Central memory CD8-positive, alpha-beta T cell (primary cell): ENCODE measurements around the gene FRK.

ENCODE experiments used
- ATAC-seq: fragments of 150-1000 bp; cut with Tn5 transposase; replicated peaks from 2 replicates; pipeline ENCODE4 v1.10.0; 2022; ENCODE audit warnings: mild to moderate bottlenecking, moderate FRiP score, moderate number of reproducible peaks; ENCODE audit not compliant: poor library complexity, severe bottlenecking; ENCODE audit errors: extremely low read depth
- DNase-seq, 2 donors: peaks; one replicate each; pipeline ENCODE4 v3.0.0; 2021; ENCODE audit warnings: low spot score in 2 of 2
- H3K27ac Mint-ChIP-seq: one replicate; pipeline ENCODE4 v1.8.0; 2022; ENCODE audit warnings: low read depth, mild to moderate bottlenecking, moderate library complexity, mixed read lengths
- H3K27me3 Mint-ChIP-seq: one replicate; pipeline ENCODE4 v1.8.0; 2022; ENCODE audit warnings: mixed read lengths
- H3K36me3 Mint-ChIP-seq: one replicate; pipeline ENCODE4 v1.8.0; 2022; ENCODE audit warnings: mild to moderate bottlenecking, moderate library complexity, mixed read lengths; ENCODE audit not compliant: insufficient read depth
- H3K4me1 Mint-ChIP-seq: one replicate; pipeline ENCODE4 v1.8.0; 2022; ENCODE audit warnings: mixed read lengths
- H3K4me3 Mint-ChIP-seq: one replicate; pipeline ENCODE4 v1.8.0; 2022; ENCODE audit warnings: mild to moderate bottlenecking, moderate library complexity, mixed read lengths
- H3K9me3 Mint-ChIP-seq: one replicate; pipeline ENCODE4 v1.8.0; 2022; ENCODE audit warnings: mixed read lengths

Gene FRK

DNA sequence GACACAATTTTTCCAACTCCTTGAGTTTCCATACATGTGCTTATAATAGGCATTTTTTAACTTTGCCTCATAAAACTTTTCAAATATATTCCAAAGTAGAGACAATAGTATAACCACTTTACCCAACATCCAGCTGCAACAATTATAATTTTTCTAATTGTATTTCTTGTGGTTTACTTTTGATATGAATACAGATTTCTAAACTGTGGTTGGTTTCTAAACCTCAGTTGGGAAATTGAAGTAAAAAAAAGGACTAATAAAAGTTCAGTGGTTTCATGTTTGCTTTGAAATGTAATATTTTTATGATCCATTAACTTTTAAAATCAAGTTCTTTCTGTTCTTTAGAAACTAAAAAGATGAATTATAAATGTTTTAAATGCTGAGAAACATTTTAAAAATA is 40.0 kb downstream of the FRK start:
- H3K36me3 Mint-ChIP-seq: no peaks in the 10 kb centered on the region
- H3K9me3 Mint-ChIP-seq: no peaks in the 10 kb centered on the region
- no peaks in the 10 kb centered on the region for H3K4me1 Mint-ChIP-seq
- DNase-seq (no peak), ATAC-seq (no peak)
- H3K27me3 Mint-ChIP-seq: peaks cover 31% of the 10 kb centered on the region
- no peak overlapping the region for H3K27ac Mint-ChIP-seq
- no peak overlapping the region for H3K4me3 Mint-ChIP-seq

DNA sequence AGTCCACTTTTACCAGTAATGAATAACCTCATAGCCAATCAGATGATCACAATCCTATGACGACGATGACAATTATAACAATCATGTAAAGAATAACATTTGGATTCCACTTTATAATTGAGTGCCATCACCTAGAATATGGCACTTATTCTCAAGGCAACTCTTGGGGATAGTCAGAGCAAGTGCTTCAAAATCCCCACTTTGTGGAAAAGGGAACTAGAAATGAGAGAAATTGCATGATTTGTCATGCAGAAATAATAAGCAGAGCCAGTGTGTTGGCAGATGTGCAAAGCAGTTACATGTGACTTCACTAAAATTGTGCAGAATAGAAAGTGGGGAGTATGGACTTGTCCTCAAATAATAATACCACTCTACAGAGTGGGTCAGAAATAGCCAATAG is 41.3 kb downstream of the FRK start:
- Mint-ChIP-seq H3K4me1 (no peaks in the 10 kb centered on the region), H3K36me3 (no peaks in the 10 kb centered on the region), H3K27ac (no peak overlapping the region), H3K4me3 (no peak overlapping the region), H3K9me3 (no peaks in the 10 kb centered on the region), H3K27me3 (peaks cover 44% of the 10 kb centered on the region)
- no peak for ATAC-seq
- no peak for DNase-seq

- no peak for DNase-seq
- H3K27me3 Mint-ChIP-seq: peaks cover 44% of the 10 kb centered on the region
- no peaks in the 10 kb centered on the region for H3K4me1 Mint-ChIP-seq
- no peaks in the 10 kb centered on the region for H3K36me3 Mint-ChIP-seq
- no peak overlapping the region for H3K27ac Mint-ChIP-seq
- no peaks in the 10 kb centered on the region for H3K9me3 Mint-ChIP-seq
- no peak overlapping the region for H3K4me3 Mint-ChIP-seq
- ATAC-seq: no peak
These were observed 41.7 kb downstream of the FRK start for GRCh38 chr6:116018976-116019375.

- no peak for DNase-seq
- no peak overlapping the region for H3K27ac Mint-ChIP-seq
- H3K36me3 Mint-ChIP-seq: no peaks in the 10 kb centered on the region
- ATAC-seq: no peak
- no peaks in the 10 kb centered on the region for H3K4me1 Mint-ChIP-seq
- peaks cover 47% of the 10 kb centered on the region for H3K27me3 Mint-ChIP-seq
- H3K9me3 Mint-ChIP-seq: no peaks in the 10 kb centered on the region
- no peak overlapping the region for H3K4me3 Mint-ChIP-seq
These were observed 43.0 kb downstream of the FRK start for GRCh38 chr6:116017546-116018295.

GRCh38 chr6:116016846-116017545 is 43.7 kb downstream of the FRK start:
- no peaks in the 10 kb centered on the region for H3K36me3 Mint-ChIP-seq
- DNase-seq (no peak), ATAC-seq (no peak)
- no peaks in the 10 kb centered on the region for H3K9me3 Mint-ChIP-seq
- H3K27me3 Mint-ChIP-seq: peaks cover 54% of the 10 kb centered on the region
- no peak overlapping the region for H3K4me3 Mint-ChIP-seq
- H3K4me1 Mint-ChIP-seq: no peaks in the 10 kb centered on the region
- H3K27ac Mint-ChIP-seq: no peak overlapping the region

GRCh38 chr6:116015983-116016382 is 44.7 kb downstream of the FRK start:
- Mint-ChIP-seq H3K9me3 (no peaks in the 10 kb centered on the region), H3K27me3 (peaks cover 62% of the 10 kb centered on the region), H3K27ac (no peak overlapping the region), H3K4me3 (no peak overlapping the region), H3K36me3 (no peaks in the 10 kb centered on the region), H3K4me1 (no peaks in the 10 kb centered on the region)
- DNase-seq (no peak), ATAC-seq (no peak)

DNA sequence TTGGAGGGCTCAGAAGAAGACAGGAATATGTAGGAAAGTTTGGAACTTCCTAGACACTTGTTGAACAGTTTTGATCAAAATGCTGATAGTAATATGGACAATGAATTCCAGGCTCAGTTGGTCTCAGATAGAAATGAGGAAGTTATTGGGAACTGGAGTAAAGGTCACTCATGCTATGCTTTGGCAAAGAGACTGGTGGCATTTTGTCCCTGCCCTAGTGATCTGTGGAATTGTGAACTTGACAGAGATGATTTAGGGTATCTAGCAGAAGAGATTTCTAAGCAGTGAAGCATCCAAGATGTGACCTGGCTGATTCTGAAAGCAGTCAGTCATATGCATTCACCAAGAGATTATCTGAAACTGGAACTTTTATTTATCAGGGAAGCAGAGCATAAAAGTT is 45.1 kb downstream of the FRK start:
- Mint-ChIP-seq H3K9me3 (no peaks in the 10 kb centered on the region), H3K4me3 (no peak overlapping the region), H3K36me3 (no peaks in the 10 kb centered on the region), H3K4me1 (no peaks in the 10 kb centered on the region), H3K27me3 (peaks cover 59% of the 10 kb centered on the region), H3K27ac (no peak overlapping the region)
- ATAC-seq (no peak), DNase-seq (no peak)

DNA sequence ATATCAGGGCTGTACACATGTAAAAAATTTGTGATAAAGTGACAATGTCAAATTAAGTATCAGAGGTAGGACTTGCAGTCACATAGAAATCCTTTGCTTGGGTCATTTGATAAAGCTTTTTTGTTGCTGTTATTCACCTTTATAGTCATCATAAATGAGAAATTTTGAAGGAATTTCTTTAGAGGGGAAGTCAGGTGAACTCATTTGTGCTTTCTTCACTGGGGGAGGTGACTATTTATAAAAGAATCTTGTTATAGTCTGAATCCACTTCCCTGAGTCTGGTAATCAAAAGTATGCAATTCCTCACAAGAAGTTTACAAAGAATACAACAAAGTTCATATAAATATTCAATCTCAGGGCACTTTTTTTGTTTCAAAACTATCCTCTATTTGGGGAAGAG is 47.7 kb downstream of the FRK start:
- ATAC-seq (no peak), DNase-seq (no peak)
- Mint-ChIP-seq H3K4me3 (no peak overlapping the region), H3K27ac (no peak overlapping the region), H3K27me3 (peaks cover 39% of the 10 kb centered on the region), H3K9me3 (no peaks in the 10 kb centered on the region), H3K36me3 (no peaks in the 10 kb centered on the region), H3K4me1 (no peaks in the 10 kb centered on the region)

DNA sequence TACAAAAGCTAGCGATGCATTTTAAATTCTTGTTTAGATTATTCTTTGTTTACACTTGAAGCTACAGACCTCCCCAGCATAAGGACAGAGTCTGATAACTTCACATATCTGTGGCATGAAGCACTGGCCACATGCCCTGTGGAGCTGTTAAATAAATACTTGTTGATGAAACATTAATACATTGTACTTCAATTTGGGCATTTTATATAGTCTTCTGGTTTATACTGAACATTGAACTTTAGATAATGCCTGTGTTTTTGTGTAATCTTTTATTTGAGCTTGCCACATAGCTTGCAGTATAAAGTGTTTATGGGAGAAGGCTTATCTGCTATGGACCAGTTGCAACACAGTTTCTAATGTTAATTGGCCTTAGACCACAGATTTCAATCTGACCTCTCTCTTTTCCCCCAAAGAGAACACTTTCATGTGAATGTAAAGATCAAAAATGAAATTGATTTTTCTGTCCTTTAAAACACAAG is 48.2 kb downstream of the FRK start:
- no peak overlapping the region for H3K4me3 Mint-ChIP-seq
- DNase-seq (no peak), ATAC-seq (no peak)
- no peak overlapping the region for H3K27ac Mint-ChIP-seq
- H3K4me1 Mint-ChIP-seq: no peaks in the 10 kb centered on the region
- H3K27me3 Mint-ChIP-seq: peaks cover 34% of the 10 kb centered on the region
- H3K9me3 Mint-ChIP-seq: no peaks in the 10 kb centered on the region
- H3K36me3 Mint-ChIP-seq: no peaks in the 10 kb centered on the region

DNA sequence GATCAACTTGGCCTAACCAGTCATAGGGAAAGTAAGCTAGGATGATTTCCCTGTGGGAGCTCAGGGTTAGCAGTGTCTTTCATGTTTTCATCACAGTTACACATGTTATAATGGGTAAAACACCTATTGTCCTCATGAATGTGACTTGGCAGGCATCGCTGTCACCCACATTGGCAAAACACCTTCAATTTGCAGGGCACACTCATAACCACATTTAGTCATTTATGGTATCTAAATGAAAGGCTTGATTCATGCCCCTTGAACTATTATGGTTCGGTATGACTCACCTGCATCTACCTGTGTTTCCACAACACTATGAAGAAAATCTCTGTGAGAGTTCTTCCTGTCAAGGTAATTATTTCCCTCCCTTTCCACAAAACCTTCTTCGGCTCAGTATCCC is 49.2 kb downstream of the FRK start:
- no peak for DNase-seq

GRCh38 chr6:116010790-116011401 is 49.8 kb downstream of the FRK start:
- no peak for DNase-seq
- Mint-ChIP-seq H3K27ac (no peak overlapping the region), H3K27me3 (peaks cover 31% of the 10 kb centered on the region), H3K4me3 (no peak overlapping the region), H3K4me1 (no peaks in the 10 kb centered on the region), H3K36me3 (no peaks in the 10 kb centered on the region), H3K9me3 (no peaks in the 10 kb centered on the region)
- no peak for ATAC-seq

More for the DNA sequence above, 49.2 kb downstream of the FRK start:
- Mint-ChIP-seq H3K27ac (no peak overlapping the region), H3K27me3 (peaks cover 31% of the 10 kb centered on the region), H3K9me3 (no peaks in the 10 kb centered on the region), H3K4me1 (no peaks in the 10 kb centered on the region), H3K4me3 (no peak overlapping the region), H3K36me3 (no peaks in the 10 kb centered on the region)
- ATAC-seq: no peak

GRCh38 chr6:116010386-116010785 is 50.3 kb downstream of the FRK start:
- no peak for ATAC-seq
- Mint-ChIP-seq H3K4me3 (no peak overlapping the region), H3K9me3 (no peaks in the 10 kb centered on the region), H3K36me3 (no peaks in the 10 kb centered on the region), H3K27me3 (peaks cover 27% of the 10 kb centered on the region), H3K4me1 (no peaks in the 10 kb centered on the region), H3K27ac (no peak overlapping the region)
- DNase-seq: no peak
